ENCODE measurements around the gene WEE1.

Gene WEE1

GRCh38 chr11:9625728-9626127 is 52.3 kb downstream of the WEE1 start:
- Histone ChIP-seq H3K36me3 (ENCODE audit: control insufficient read depth, insufficient read depth, low read length) (no peaks in the 10 kb centered on the region), H3K27me3 (ENCODE audit: control insufficient read depth, insufficient read depth, low read length) (no peaks in the 10 kb centered on the region), H3K4me1 (ENCODE audit: control insufficient read depth, insufficient read depth, low read length) (peaks cover 31% of the 10 kb centered on the region), H3K9me3 (ENCODE audit: control insufficient read depth, insufficient read depth, low read length) (no peaks in the 10 kb centered on the region), H3K4me3 (ENCODE audit: low read depth, low read length) (no peak overlapping the region), H3K27ac (ENCODE audit: low read depth, low read length) (no peak overlapping the region), H3K9ac (ENCODE audit: low read depth, low read length) (no peak overlapping the region)

GRCh38 chr11:9626496-9627394 is 53.3 kb downstream of the WEE1 start:
- Histone ChIP-seq H3K4me3 (ENCODE audit: low read depth, low read length) (peak overlapping the region; percentile 20; the same call in 1 of the 2 replicates), H3K27ac (ENCODE audit: low read depth, low read length) (peak overlapping the region; percentile 98)

GRCh38 chr11:9629064-9629463 is 55.6 kb downstream of the WEE1 start:
- H3K4me3 ChIP-seq (ENCODE audit: low read depth, low read length): no peak overlapping the region
- H3K27ac ChIP-seq (ENCODE audit: low read depth, low read length): no peak overlapping the region
- no peaks in the 10 kb centered on the region for H3K27me3 ChIP-seq (ENCODE audit: control insufficient read depth, insufficient read depth, low read length)
- no peaks in the 10 kb centered on the region for H3K36me3 ChIP-seq (ENCODE audit: control insufficient read depth, insufficient read depth, low read length)
- no peaks in the 10 kb centered on the region for H3K9me3 ChIP-seq (ENCODE audit: control insufficient read depth, insufficient read depth, low read length)
- no peak overlapping the region for H3K9ac ChIP-seq (ENCODE audit: low read depth, low read length)
- peaks cover 31% of the 10 kb centered on the region for H3K4me1 ChIP-seq (ENCODE audit: control insufficient read depth, insufficient read depth, low read length)

More at GRCh38 chr11:9626496-9627394, 53.3 kb downstream of the WEE1 start:
- peaks cover 31% of the 10 kb centered on the region for H3K4me1 ChIP-seq (ENCODE audit: control insufficient read depth, insufficient read depth, low read length)
- H3K27me3 ChIP-seq (ENCODE audit: control insufficient read depth, insufficient read depth, low read length): no peaks in the 10 kb centered on the region
- no peaks in the 10 kb centered on the region for H3K9me3 ChIP-seq (ENCODE audit: control insufficient read depth, insufficient read depth, low read length)
- H3K9ac ChIP-seq (ENCODE audit: low read depth, low read length): peak overlapping the region; percentile 36
- H3K36me3 ChIP-seq (ENCODE audit: control insufficient read depth, insufficient read depth, low read length): no peaks in the 10 kb centered on the region

- H3K4me3 ChIP-seq (ENCODE audit: low read depth, low read length): no peak overlapping the region
- H3K27me3 ChIP-seq (ENCODE audit: control insufficient read depth, insufficient read depth, low read length): no peaks in the 10 kb centered on the region
- H3K27ac ChIP-seq (ENCODE audit: low read depth, low read length): no peak overlapping the region
Measured at GRCh38 chr11:9633679-9634078, 60.2 kb downstream of the WEE1 start.

GRCh38 chr11:9636691-9637090 is 63.2 kb downstream of the WEE1 start:
- Histone ChIP-seq H3K4me1 (ENCODE audit: control insufficient read depth, insufficient read depth, low read length) (no peaks in the 10 kb centered on the region), H3K4me3 (ENCODE audit: low read depth, low read length) (no peak overlapping the region), H3K9me3 (ENCODE audit: control insufficient read depth, insufficient read depth, low read length) (no peaks in the 10 kb centered on the region), H3K9ac (ENCODE audit: low read depth, low read length) (no peak overlapping the region), H3K27me3 (ENCODE audit: control insufficient read depth, insufficient read depth, low read length) (no peaks in the 10 kb centered on the region), H3K36me3 (ENCODE audit: control insufficient read depth, insufficient read depth, low read length) (no peaks in the 10 kb centered on the region), H3K27ac (ENCODE audit: low read depth, low read length) (no peak overlapping the region)

More at GRCh38 chr11:9633679-9634078, 60.2 kb downstream of the WEE1 start:
- no peak overlapping the region for H3K9ac ChIP-seq (ENCODE audit: low read depth, low read length)
- no peaks in the 10 kb centered on the region for H3K36me3 ChIP-seq (ENCODE audit: control insufficient read depth, insufficient read depth, low read length)
- H3K9me3 ChIP-seq (ENCODE audit: control insufficient read depth, insufficient read depth, low read length): no peaks in the 10 kb centered on the region
- H3K4me1 ChIP-seq (ENCODE audit: control insufficient read depth, insufficient read depth, low read length): peaks cover 2% of the 10 kb centered on the region

DNA sequence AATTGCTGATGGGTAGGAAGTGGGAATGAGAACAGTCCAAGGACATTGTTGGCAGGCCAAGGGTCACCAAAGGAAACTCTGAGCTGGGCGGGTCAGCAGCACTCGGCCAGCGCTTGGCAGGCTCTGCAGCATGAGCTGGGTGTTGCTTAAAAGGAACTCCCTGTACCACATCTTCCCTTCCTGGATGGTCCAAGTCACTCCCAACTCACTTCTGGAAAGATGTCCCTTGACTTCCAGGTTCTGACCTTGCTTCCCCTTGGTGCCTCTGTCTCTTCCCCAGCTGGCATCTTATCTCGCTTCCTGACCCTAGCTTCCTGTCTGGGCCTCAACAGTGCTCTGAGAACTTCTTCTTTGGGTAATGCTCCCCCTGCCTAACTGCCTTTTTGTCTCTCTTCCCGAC is 65.6 kb downstream of the WEE1 start:
- Histone ChIP-seq H3K27me3 (ENCODE audit: control insufficient read depth, insufficient read depth, low read length) (no peaks in the 10 kb centered on the region), H3K27ac (ENCODE audit: low read depth, low read length) (no peak overlapping the region), H3K4me1 (ENCODE audit: control insufficient read depth, insufficient read depth, low read length) (no peaks in the 10 kb centered on the region), H3K36me3 (ENCODE audit: control insufficient read depth, insufficient read depth, low read length) (no peaks in the 10 kb centered on the region), H3K9me3 (ENCODE audit: control insufficient read depth, insufficient read depth, low read length) (no peaks in the 10 kb centered on the region), H3K4me3 (ENCODE audit: low read depth, low read length) (no peak overlapping the region), H3K9ac (ENCODE audit: low read depth, low read length) (no peak overlapping the region)
